Heart left ventricle (tissue), 16 donors: ENCODE results near the gene LRMDA. TPM values are rescaled to one million over a fixed set of nuclear protein-coding genes. Genes with fewer than 3 reads are reported as not detected.

Experiments used
- ATAC-seq, 4 donors: fragments of 200-7000 bp; cut with Tn5 transposase; one replicate each; pipeline ENCODE4 v1.9.1; 2020 to 2022; ENCODE audit warnings: moderate library complexity in 4 of 4, mild to moderate bottlenecking in 3 of 4, moderate number of reproducible peaks in 1 of 4
- DNase-seq, 5 donors: peaks; one replicate each; pipeline ENCODE4 v3.0.0-alpha.2; 2020
- H3K27ac ChIP-seq, 12 donors: fragments of 200-600 bp; sonication (generic) in 4 of 12; one replicate each; pipeline versions ENCODE4 v1.5.0 to v1.8.0; 2016 to 2022; ENCODE audit warnings: mild to moderate bottlenecking in 2 of 12
- H3K27me3 ChIP-seq, 9 donors: fragments of 200-600 bp; sonication (generic) in 2 of 9; one replicate each; pipeline versions ENCODE4 v1.5.1 to v1.8.0; 2016 to 2022; ENCODE audit warnings: mild to moderate bottlenecking in 3 of 9
- H3K36me3 ChIP-seq, 9 donors: fragments of 200-600 bp; sonication (generic) in 2 of 9; one replicate each; pipeline versions ENCODE4 v1.5.0 to v1.8.0; 2018 to 2022; ENCODE audit warnings: mild to moderate bottlenecking in 2 of 9
- H3K4me1 ChIP-seq, 12 donors: fragments of 200-600 bp; sonication (generic) in 4 of 12; one replicate each; pipeline versions ENCODE4 v1.5.0 to v1.8.0; 2016 to 2022; ENCODE audit warnings: mild to moderate bottlenecking in 3 of 12
- H3K4me3 ChIP-seq, 12 donors: fragments of 200-600 bp; sonication (generic) in 4 of 12; one replicate each; pipeline versions ENCODE4 v1.5.0 to v1.8.0; 2017 to 2022; ENCODE audit warnings: mild to moderate bottlenecking in 9 of 12, moderate library complexity in 4 of 12
- H3K9me3 ChIP-seq, 12 donors: fragments of 200-600 bp; sonication (generic) in 4 of 12; one replicate each; pipeline versions ENCODE4 v1.5.0 to v1.8.0; 2016 to 2022; ENCODE audit warnings: mild to moderate bottlenecking in 1 of 12
- POLR2A ChIP-seq, 2 donors: fragments of 450-650 bp; IDR thresholded peaks; one replicate each; pipeline ENCODE4 v1.6.1; 2017; ENCODE audit warnings: antibody characterized with exemption in 2 of 2, mild to moderate bottlenecking in 2 of 2, moderate library complexity in 2 of 2
- WGBS, 4 donors: extraction: QIAGEN DNeasy Blood & Tissue Kit in 2 of 4; methylation state at CpG; one replicate each; pipeline versions ENCODE4 v1.1.5 to v1.1.7; 2013 to 2018; 5-methylcytosine and 5-hydroxymethylcytosine counted together
- intact Hi-C, 10 donors: fragments of 100-400 bp; cut with DNase I; formaldehyde crosslinking; loops; one replicate each; pipeline versions ENCODE4 v1.11.1 to v1.14.2; 2022
- polyA plus RNA-seq, 2 donors: library from polyadenylated mRNA; stranded (reverse); fragments of 200-250 nt; gene quantifications; one replicate each; pipeline ENCODE4 v1.2.3, GENCODE V29; 2013
- total RNA-seq, 9 donors: library from RNA; depleted of rRNA in 2 of 9; stranded (reverse); fragments of >200 nt in 2 of 9; fragmentation: NEBNext Ultra II Directional in 3 of 9; extraction: Animal tissue kit (Norgen Biotek cat#: 25700) in 3 of 9; gene quantifications; one replicate each; pipeline versions ENCODE4 v1.1.0 to v1.2.4, GENCODE V29; 2016 to 2023
- TF ChIP-seq, protein P1 (sequence below), 12 donors: fragments of 200-600 bp; sonication (generic) in 4 of 12; IDR thresholded peaks; one replicate each; pipeline versions ENCODE4 v1.5.0 to v1.8.0; 2018 to 2022; ENCODE audit warnings: antibody characterized with exemption in 12 of 12, mild to moderate bottlenecking in 5 of 12
- donor health status: ischemic (EF 13 %, LVEDD 7.1; RV severe dilation, severe dysfunction).
- donor health status: healthy with polysubstance abuse.
- donor health status: DM: no; HTN: yes; CAD: no.
- donor health status: DM: no; HTN: no; CAD: no.
- donor health status: ischemic (EF 25% LVEDD 6.9; RV normal size, moderate dysfunction).
- donor health status: ischemic (EF 25% LVEDD 5.7; RV mildly dilated, moderate dysfunction).
- donor health status: healthy.
- donor health status: DM: yes; HTN: yes; CAD: no.
- donor health status: ischemic (EF 35%, LVEDD 5.7; RV mildly dilated, moderate dysfunction).
- donor health status: nonischemic (EF 11% LVEDD 7.7; RV severe dilation, severe dysfunction).
- donor health status: DM: yes; HTN: yes; CAD: no.
- donor health status: PGD.
- donor health status: ischemic (EF 29% LVEDD 5.4; RV normal size, mild dysfunction).
- donor health status: nonischemic (EF 23%, LVEDD 6.1; RV moderate dilation, normal function).

Gene LRMDA
- total and polyA plus RNA-seq, 11 donors = 2.4 to 34.4 (median 14.9) TPM

DNA sequence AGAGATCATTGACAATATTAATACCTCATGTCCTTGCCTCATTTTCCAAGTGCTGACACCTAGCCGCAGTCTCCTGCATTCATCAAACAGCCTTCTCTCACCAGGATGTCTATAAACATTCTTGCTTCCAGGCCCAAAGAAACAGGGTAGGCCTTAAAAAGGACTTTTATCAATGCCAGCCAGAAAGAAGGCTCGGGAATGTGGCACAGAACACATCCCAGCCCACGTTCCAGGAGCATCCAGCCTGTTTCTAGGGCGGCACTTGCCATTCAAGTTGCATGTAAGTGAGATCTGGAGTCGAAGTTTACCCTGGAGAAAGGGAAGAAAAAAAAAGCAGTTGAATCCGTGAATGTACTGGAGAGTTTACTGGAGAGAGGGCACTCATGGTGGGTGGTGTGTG, 1123.1 kb downstream of the LRMDA start:
- WGBS, 4 donors = 74 to 76% (median 75%) methylated on average over 6 of the region's 6 CpGs
- intact Hi-C loops = loop anchor here in 6 of 10 donors (5.0 to 10.0 kb wide), 4 partner anchors 250 to 430 kb away; no protein-coding TSS in a partner anchor
- no peaks in the 10 kb centered on the region for H3K9me3 ChIP-seq
- H3K4me3 ChIP-seq = no peak overlapping the region
- H3K27ac ChIP-seq = peak overlapping the region in 1 of 12 donors; percentile 52
- no peak for DNase-seq
- ATAC-seq = peak in 1 of 4 donors; percentile 16
- H3K27me3 ChIP-seq = no peaks in the 10 kb centered on the region
- TF ChIP-seq POLR2A (IDR thresholded peaks at IDR 0.05) = no peak
- H3K4me1 ChIP-seq = peaks cover 0 to 31% (median 9%) of the 10 kb centered on the region in 12 donors
- peaks cover 0 to 2% (median 0%) of the 10 kb centered on the region in 9 donors for H3K36me3 ChIP-seq

GRCh38 chr10:76555067-76555670, 1123.7 kb downstream of the LRMDA start:
- TF ChIP-seq, protein P1, sequence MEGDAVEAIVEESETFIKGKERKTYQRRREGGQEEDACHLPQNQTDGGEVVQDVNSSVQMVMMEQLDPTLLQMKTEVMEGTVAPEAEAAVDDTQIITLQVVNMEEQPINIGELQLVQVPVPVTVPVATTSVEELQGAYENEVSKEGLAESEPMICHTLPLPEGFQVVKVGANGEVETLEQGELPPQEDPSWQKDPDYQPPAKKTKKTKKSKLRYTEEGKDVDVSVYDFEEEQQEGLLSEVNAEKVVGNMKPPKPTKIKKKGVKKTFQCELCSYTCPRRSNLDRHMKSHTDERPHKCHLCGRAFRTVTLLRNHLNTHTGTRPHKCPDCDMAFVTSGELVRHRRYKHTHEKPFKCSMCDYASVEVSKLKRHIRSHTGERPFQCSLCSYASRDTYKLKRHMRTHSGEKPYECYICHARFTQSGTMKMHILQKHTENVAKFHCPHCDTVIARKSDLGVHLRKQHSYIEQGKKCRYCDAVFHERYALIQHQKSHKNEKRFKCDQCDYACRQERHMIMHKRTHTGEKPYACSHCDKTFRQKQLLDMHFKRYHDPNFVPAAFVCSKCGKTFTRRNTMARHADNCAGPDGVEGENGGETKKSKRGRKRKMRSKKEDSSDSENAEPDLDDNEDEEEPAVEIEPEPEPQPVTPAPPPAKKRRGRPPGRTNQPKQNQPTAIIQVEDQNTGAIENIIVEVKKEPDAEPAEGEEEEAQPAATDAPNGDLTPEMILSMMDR (IDR thresholded peaks at IDR 0.05) = no peak
- TF ChIP-seq POLR2A (IDR thresholded peaks at IDR 0.05) = no peak
- Histone ChIP-seq H3K27ac (peak overlapping the region in 1 of 12 donors; percentile 71), H3K27me3 (no peaks in the 10 kb centered on the region), H3K9me3 (no peaks in the 10 kb centered on the region), H3K4me1 (peaks cover 0 to 35% (median 10%) of the 10 kb centered on the region in 12 donors), H3K4me3 (no peak overlapping the region), H3K36me3 (peaks cover 0 to 2% (median 0%) of the 10 kb centered on the region in 9 donors)
- intact Hi-C loops = loop anchor here in 6 of 10 donors (5.0 to 10.0 kb wide), 5 partner anchors 250 to 447 kb away; no protein-coding TSS in a partner anchor
- WGBS, 4 donors = 31 to 54% (median 47%) methylated on average over 2 of the region's 2 CpGs
- ATAC-seq (no peak), DNase-seq (no peak)

- Histone ChIP-seq H3K9me3 (no peaks in the 10 kb centered on the region), H3K4me3 (no peak overlapping the region), H3K4me1 (peaks cover 0 to 35% (median 10%) of the 10 kb centered on the region in 12 donors), H3K27ac (no peak overlapping the region), H3K36me3 (peaks cover 0 to 2% (median 0%) of the 10 kb centered on the region in 9 donors), H3K27me3 (no peaks in the 10 kb centered on the region)
- DNase-seq = no peak
- ATAC-seq = no peak
- TF ChIP-seq POLR2A (IDR thresholded peaks at IDR 0.05) = no peak
- TF ChIP-seq, protein P1 (IDR thresholded peaks at IDR 0.05) = no peak
- 88 to 92% (median 89%) methylated on average over 4 of the region's 4 CpGs for WGBS, 4 donors
- intact Hi-C loops = loop anchor here in 6 of 10 donors (5.0 to 10.0 kb wide), 5 partner anchors 253 to 445 kb away; no protein-coding TSS in a partner anchor
These were observed 1125.9 kb downstream of the LRMDA start for GRCh38 chr10:76557366-76557765.

GRCh38 chr10:76558586-76558985, 1127.2 kb downstream of the LRMDA start:
- intact Hi-C loops = loop anchor here in 6 of 10 donors (5.0 to 10.0 kb wide), 5 partner anchors 254 to 444 kb away; no protein-coding TSS in a partner anchor
- Histone ChIP-seq H3K27me3 (no peaks in the 10 kb centered on the region), H3K4me1 (peaks cover 0 to 35% (median 10%) of the 10 kb centered on the region in 12 donors), H3K27ac (peak overlapping the region in 1 of 12 donors; percentile 35), H3K36me3 (peaks cover 0 to 2% (median 0%) of the 10 kb centered on the region in 9 donors), H3K4me3 (no peak overlapping the region), H3K9me3 (no peaks in the 10 kb centered on the region)
- TF ChIP-seq POLR2A (IDR thresholded peaks at IDR 0.05) = no peak
- TF ChIP-seq, protein P1 (IDR thresholded peaks at IDR 0.05) = no peak
- ATAC-seq = no peak
- WGBS, 4 donors = 82 to 100% (median 90%) methylated on average over 1 of the region's 1 CpG
- DNase-seq = no peak
